GM12878 (cell line): Measurements from ENCODE around the gene PARP15. TPM values are rescaled to one million over a fixed set of nuclear protein-coding genes. Genes with fewer than 3 reads are reported as not detected.

Experiments
- CBX3 ChIP-seq: fragments of 200-600 bp; sonication (generic); IDR thresholded peaks from 2 replicates; pipeline ENCODE4 v1.6.1; 2016; ENCODE audit warnings: low read depth, borderline replicate concordance
- CEBPB ChIP-seq, 2 experiments: fragments of 150-350 bp in 1 of 2; IDR thresholded peaks; 2 replicates each; pipeline ENCODE4 v1.6.1; 2012 to 2014; ENCODE audit warnings: low read depth in 2 of 2, low read length in 2 of 2, borderline replicate concordance in 1 of 2, inconsistent platforms in 1 of 2
- DPF2 ChIP-seq: fragments of 450-650 bp; IDR thresholded peaks from 2 replicates; pipeline ENCODE4 v1.6.1; 2017; ENCODE audit warnings: mild to moderate bottlenecking
- E2F8 ChIP-seq: fragments of 450-650 bp; IDR thresholded peaks from 2 replicates; pipeline ENCODE4 v1.6.1; 2018; ENCODE audit warnings: mild to moderate bottlenecking, low read depth, moderate library complexity; ENCODE audit not compliant: partially characterized antibody
- HDGF ChIP-seq: fragments of 450-650 bp; IDR thresholded peaks from 2 replicates; pipeline ENCODE4 v1.6.1; 2016; ENCODE audit warnings: antibody characterized with exemption
- KLF5 ChIP-seq: fragments of 450-650 bp; IDR thresholded peaks from 2 replicates; pipeline ENCODE4 v1.6.1; 2014; ENCODE audit warnings: mild to moderate bottlenecking; ENCODE audit not compliant: partially characterized antibody
- LARP7 ChIP-seq: fragments of 450-650 bp; IDR thresholded peaks from 2 replicates; pipeline ENCODE4 v1.6.1; 2017; ENCODE audit warnings: mild to moderate bottlenecking
- NR2C1 ChIP-seq: fragments of 450-650 bp; IDR thresholded peaks from 2 replicates; pipeline ENCODE4 v1.6.1; 2017; ENCODE audit warnings: antibody characterized with exemption, mild to moderate bottlenecking, moderate library complexity
- NR2F1 ChIP-seq: fragments of 450-650 bp; conservative IDR thresholded peaks from 2 replicates; pipeline ENCODE4 v1.6.1; 2017; ENCODE audit warnings: mild to moderate bottlenecking
- PBX3 ChIP-seq: IDR thresholded peaks from 2 replicates; pipeline ENCODE4 v1.6.1; 2011; ENCODE audit warnings: mild to moderate bottlenecking, low read depth, low read length, moderate library complexity; ENCODE audit not compliant: insufficient replicate concordance
- PKNOX1 ChIP-seq: fragments of 450-650 bp; IDR thresholded peaks from 2 replicates; pipeline ENCODE4 v1.6.1; 2016; ENCODE audit warnings: mild to moderate bottlenecking
- RAD21 ChIP-seq: IDR thresholded peaks from 2 replicates; pipeline ENCODE4 v1.6.1; 2011; ENCODE audit warnings: mild to moderate bottlenecking, low read depth, low read length, moderate library complexity; ENCODE audit not compliant: insufficient read depth
- RB1 ChIP-seq: fragments of 450-650 bp; formaldehyde crosslinking; IDR thresholded peaks from 2 replicates; pipeline ENCODE4 v1.6.1; 2017; ENCODE audit warnings: mild to moderate bottlenecking, borderline replicate concordance
- SIX5 ChIP-seq: IDR thresholded peaks from 2 replicates; pipeline ENCODE4 v1.6.1; 2011; ENCODE audit warnings: mild to moderate bottlenecking, low read depth, low read length, moderate library complexity; ENCODE audit not compliant: severe bottlenecking
- SMAD5 ChIP-seq: IDR thresholded peaks from 2 replicates; pipeline ENCODE4 v1.6.1; 2016; ENCODE audit warnings: antibody characterized with exemption, low read depth
- STAT3 ChIP-seq: IDR thresholded peaks from 2 replicates; pipeline ENCODE4 v1.6.1; 2011; ENCODE audit warnings: low read depth, low read length, improper control_type of control experiment
- TCF12 ChIP-seq: IDR thresholded peaks from 2 replicates; pipeline ENCODE4 v1.6.1; 2011; ENCODE audit warnings: low read depth, mild to moderate bottlenecking, low read length
- WRNIP1 ChIP-seq: IDR thresholded peaks from 2 replicates; pipeline ENCODE4 v1.6.1; 2011; ENCODE audit warnings: low read depth, low read length, improper control_type of control experiment, borderline replicate concordance
- ZNF384 ChIP-seq: IDR thresholded peaks from 2 replicates; pipeline ENCODE4 v1.6.1; 2012; ENCODE audit warnings: low read depth, mild to moderate bottlenecking, low read length, improper control_type of control experiment, borderline replicate concordance
- polyA plus RNA-seq, 11 experiments: library from polyadenylated mRNA; depleted of rRNA in 4 of 11; unstranded in 6 of 11; stranded (reverse) in 5 of 11; fragments of >200 nt; fragmentation: Nextera tagmentation in 4 of 11; fragmentation: Illumina TruSeq in 1 of 11; extraction: Ambion mirVana in 4 of 11; extraction: Trizol in 1 of 11; gene quantifications; 1 replicate in 1 of 11; 2 replicates in 10 of 11; pipeline versions ENCODE4 v1.2.1 to v1.2.3, GENCODE V29; 2011 to 2016; ENCODE audit warnings: inconsistent platforms in 2 of 11, missing spikeins in 2 of 11, low read depth in 1 of 11
- total RNA-seq, 4 experiments: library from RNA; depleted of rRNA in 3 of 4; stranded (reverse); fragments of >200 nt in 3 of 4; fragmentation: Illumina TruSeq in 1 of 4; extraction: Trizol in 1 of 4; gene quantifications; 2 replicates each; pipeline versions ENCODE4 v1.2.1 to v1.2.3, GENCODE V29; 2013 to 2021
- TF ChIP-seq, protein P1 (sequence below): fragments of 450-650 bp; IDR thresholded peaks from 2 replicates; pipeline ENCODE4 v1.6.1; 2018; ENCODE audit warnings: borderline replicate concordance, mild to moderate bottlenecking; ENCODE audit not compliant: partially characterized antibody
- TF ChIP-seq, protein P2 (sequence below): IDR thresholded peaks from 2 replicates; pipeline ENCODE4 v1.6.1; 2012; ENCODE audit warnings: low read length, inconsistent platforms
- TF ChIP-seq, protein P3 (sequence below): fragments of 450-650 bp; IDR thresholded peaks from 2 replicates; pipeline ENCODE4 v1.6.1; 2014; ENCODE audit warnings: mild to moderate bottlenecking

Gene PARP15
- total and polyA plus RNA-seq, 10 of the 15 experiments (the other 5 are each of a cell fraction or from before 2014, with no cell fraction given) = 9.0 to 234 (median 36.3) TPM

- no peak for TF ChIP-seq E2F8
- TF ChIP-seq, protein P1, sequence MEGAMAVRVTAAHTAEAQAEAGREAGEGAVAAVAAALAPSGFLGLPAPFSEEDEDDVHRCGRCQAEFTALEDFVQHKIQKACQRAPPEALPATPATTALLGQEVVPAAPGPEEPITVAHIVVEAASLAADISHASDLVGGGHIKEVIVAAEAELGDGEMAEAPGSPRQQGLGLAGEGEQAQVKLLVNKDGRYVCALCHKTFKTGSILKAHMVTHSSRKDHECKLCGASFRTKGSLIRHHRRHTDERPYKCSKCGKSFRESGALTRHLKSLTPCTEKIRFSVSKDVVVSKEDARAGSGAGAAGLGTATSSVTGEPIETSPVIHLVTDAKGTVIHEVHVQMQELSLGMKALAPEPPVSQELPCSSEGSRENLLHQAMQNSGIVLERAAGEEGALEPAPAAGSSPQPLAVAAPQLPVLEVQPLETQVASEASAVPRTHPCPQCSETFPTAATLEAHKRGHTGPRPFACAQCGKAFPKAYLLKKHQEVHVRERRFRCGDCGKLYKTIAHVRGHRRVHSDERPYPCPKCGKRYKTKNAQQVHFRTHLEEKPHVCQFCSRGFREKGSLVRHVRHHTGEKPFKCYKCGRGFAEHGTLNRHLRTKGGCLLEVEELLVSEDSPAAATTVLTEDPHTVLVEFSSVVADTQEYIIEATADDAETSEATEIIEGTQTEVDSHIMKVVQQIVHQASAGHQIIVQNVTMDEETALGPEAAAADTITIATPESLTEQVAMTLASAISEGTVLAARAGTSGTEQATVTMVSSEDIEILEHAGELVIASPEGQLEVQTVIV = no peak
- TF ChIP-seq SIX5 = no peak
- TF ChIP-seq KLF5 = no peak
- no peak for TF ChIP-seq WRNIP1
- TF ChIP-seq TCF12 = no peak
- no peak; the same call in 1 of the 2 replicates for TF ChIP-seq NR2F1
- TF ChIP-seq CBX3 = no peak
- TF ChIP-seq DPF2 = peak; percentile 96
- TF ChIP-seq, protein P2, sequence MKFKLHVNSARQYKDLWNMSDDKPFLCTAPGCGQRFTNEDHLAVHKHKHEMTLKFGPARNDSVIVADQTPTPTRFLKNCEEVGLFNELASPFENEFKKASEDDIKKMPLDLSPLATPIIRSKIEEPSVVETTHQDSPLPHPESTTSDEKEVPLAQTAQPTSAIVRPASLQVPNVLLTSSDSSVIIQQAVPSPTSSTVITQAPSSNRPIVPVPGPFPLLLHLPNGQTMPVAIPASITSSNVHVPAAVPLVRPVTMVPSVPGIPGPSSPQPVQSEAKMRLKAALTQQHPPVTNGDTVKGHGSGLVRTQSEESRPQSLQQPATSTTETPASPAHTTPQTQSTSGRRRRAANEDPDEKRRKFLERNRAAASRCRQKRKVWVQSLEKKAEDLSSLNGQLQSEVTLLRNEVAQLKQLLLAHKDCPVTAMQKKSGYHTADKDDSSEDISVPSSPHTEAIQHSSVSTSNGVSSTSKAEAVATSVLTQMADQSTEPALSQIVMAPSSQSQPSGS = peak; percentile 64
- TF ChIP-seq NR2C1 = no peak
- TF ChIP-seq HDGF = no peak
- TF ChIP-seq, protein P3, sequence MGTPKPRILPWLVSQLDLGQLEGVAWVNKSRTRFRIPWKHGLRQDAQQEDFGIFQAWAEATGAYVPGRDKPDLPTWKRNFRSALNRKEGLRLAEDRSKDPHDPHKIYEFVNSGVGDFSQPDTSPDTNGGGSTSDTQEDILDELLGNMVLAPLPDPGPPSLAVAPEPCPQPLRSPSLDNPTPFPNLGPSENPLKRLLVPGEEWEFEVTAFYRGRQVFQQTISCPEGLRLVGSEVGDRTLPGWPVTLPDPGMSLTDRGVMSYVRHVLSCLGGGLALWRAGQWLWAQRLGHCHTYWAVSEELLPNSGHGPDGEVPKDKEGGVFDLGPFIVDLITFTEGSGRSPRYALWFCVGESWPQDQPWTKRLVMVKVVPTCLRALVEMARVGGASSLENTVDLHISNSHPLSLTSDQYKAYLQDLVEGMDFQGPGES = no peak
- TF ChIP-seq PKNOX1 = no peak
- no peak for TF ChIP-seq CEBPB (IDR thresholded peaks at IDR 0.05; ENCODE audit: borderline replicate concordance in 1 of 2, low read depth in 2 of 2, low read length in 2 of 2)
- no peak for TF ChIP-seq SMAD5
- TF ChIP-seq PBX3 = no peak
- no peak for TF ChIP-seq ZNF384
- no peak for TF ChIP-seq LARP7
- peak; percentile 26; the same call in 1 of the 2 replicates for TF ChIP-seq RAD21
- no peak for TF ChIP-seq RB1
- no peak for TF ChIP-seq STAT3
These were observed 43.5 kb upstream of the PARP15 start (continued) for GRCh38 chr3:122533931-122534334.
